ENCODE data around the gene PRR18. TPM values are rescaled to one million over a fixed set of nuclear protein-coding genes. Genes with fewer than 3 reads are reported as not detected.
A peak's percentile ranks its signal among the peaks of the same experiment; 100 is the strongest.

The PRR18 gene
- total and polyA plus RNA-seq, 9 of the 15 experiments (the other 6 are each of a cell fraction or from before 2014, with no cell fraction given) = not detected

DNA sequence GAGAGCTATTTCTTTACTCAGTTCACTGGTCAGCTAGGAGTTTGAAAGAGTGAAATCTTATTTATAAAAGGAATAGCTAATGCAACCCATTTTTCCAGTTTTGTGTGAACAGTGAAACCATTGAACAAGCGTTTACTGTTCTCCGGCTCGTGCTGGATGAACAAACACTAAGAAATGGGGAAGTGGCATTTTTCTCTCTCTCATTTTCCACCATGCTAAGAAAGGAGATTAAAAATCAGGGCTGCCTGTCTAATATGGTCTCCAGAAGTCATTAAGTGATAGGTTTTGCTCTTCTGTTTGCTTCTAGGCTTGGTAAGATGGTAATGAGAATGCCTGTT, 34.9 kb upstream of the PRR18 start:
- H3K9me3 ChIP-seq (replicated peaks; ENCODE audit: control insufficient read depth, insufficient read depth, low read depth, low read length) = no peaks in the 10 kb centered on the region
- H3K4me2 ChIP-seq (ENCODE audit: insufficient read depth, low read length) = peak overlapping the region; percentile 98
- CTCF ChIA-PET (ENCODE audit: low intra/inter-chr PET ratio) = no interaction called here
- intact Hi-C loops (cut with micrococcal nuclease) (loop anchor here (2.0 kb wide), 1 partner anchor 40 kb away; the partner anchor contains the start of gene MPC1), in situ Hi-C loops (cut with MboI) (no loop called here)
- peak overlapping the region; percentile 100 for H2AFZ ChIP-seq (ENCODE audit: low read depth, low read length)
- peak overlapping the region; percentile 96 to 98; a peak in 3 of 4 replicates for H3K9ac ChIP-seq (ENCODE audit: insufficient read depth in 1 of 2, low read depth in 2 of 2, low read length in 2 of 2)
- FAIRE-seq (peak; percentile 56), ATAC-seq (no peak), DNase-seq (ENCODE audit: extremely low read depth in 1 of 4, low spot score in 3 of 4) (no peak)
- BruUV-seq (replicated peaks) = no TSS peak
- peaks cover 53% of the 10 kb centered on the region for H3K79me2 ChIP-seq (ENCODE audit: control insufficient read depth, insufficient read depth, low read length)
- H3K36me3 ChIP-seq (ENCODE audit: control insufficient read depth, insufficient read depth, low read length) = peaks cover 26% of the 10 kb centered on the region
- POLR2A ChIA-PET = interaction anchor here (0.5 to 1.8 kb wide), 4 partner anchors 12 to 520 kb away, joined by 3 to 9 read pairs (median 4); no protein-coding TSS in a partner anchor
- peaks cover 10 to 18% of the 10 kb centered on the region in 2 experiments; a peak in 4 of 5 replicates for H3K4me1 ChIP-seq (replicated peaks in 1 of 2; ENCODE audit: control insufficient read depth in 2 of 2, insufficient read depth in 2 of 2, low read length in 2 of 2)
- H3K27me3 ChIP-seq (ENCODE audit: control insufficient read depth in 2 of 2, insufficient read depth in 2 of 2, low read length in 2 of 2) = no peaks in the 10 kb centered on the region
- H3K4me3 ChIP-seq = peak overlapping the region; percentile 98
- H3K9me1 ChIP-seq (ENCODE audit: control insufficient read depth, insufficient read depth, low read length) = peaks cover 17% of the 10 kb centered on the region
- peaks cover 14% of the 10 kb centered on the region; the same call in 1 of the 2 replicates for H4K20me1 ChIP-seq (replicated peaks; ENCODE audit: control insufficient read depth, insufficient read depth, low read length)
- WGBS (ENCODE audit: insufficient coverage, low coverage, missing lambda C conversion rate) = 7% methylated on average over 3 of the region's 3 CpGs
- peak overlapping the region; percentile 96 for H3K27ac ChIP-seq (ENCODE audit: extremely low read depth, low read depth, low read length)
- TF ChIP-seq NR4A1 (CRISPR knock-in tag; IDR thresholded peaks at IDR 0.05) (no peak), NR4A1 (tag; IDR thresholded peaks at IDR 0.05) (no peak), MGA (IDR thresholded peaks at IDR 0.05) (0 out of 2 replicates have a peak, but pooled peaks have one; percentile 3), ARID2 (IDR thresholded peaks at IDR 0.05) (no peak), ZBTB8A (IDR thresholded peaks at IDR 0.05; ENCODE audit: partially characterized antibody) (no peak), HDAC1 (IDR thresholded peaks at IDR 0.05) (no peak), SIX5 (IDR thresholded peaks at IDR 0.05; ENCODE audit: borderline replicate concordance in 1 of 2, insufficient read depth in 1 of 2, low read depth in 1 of 2, low read length in 2 of 2) (no peak), NFATC3 (IDR thresholded peaks at IDR 0.05) (no peak), U2AF1 (optimal IDR thresholded peaks at IDR 0.05; ENCODE audit: low read depth, low read length) (no peak)
- TF ChIP-seq, protein P1, sequence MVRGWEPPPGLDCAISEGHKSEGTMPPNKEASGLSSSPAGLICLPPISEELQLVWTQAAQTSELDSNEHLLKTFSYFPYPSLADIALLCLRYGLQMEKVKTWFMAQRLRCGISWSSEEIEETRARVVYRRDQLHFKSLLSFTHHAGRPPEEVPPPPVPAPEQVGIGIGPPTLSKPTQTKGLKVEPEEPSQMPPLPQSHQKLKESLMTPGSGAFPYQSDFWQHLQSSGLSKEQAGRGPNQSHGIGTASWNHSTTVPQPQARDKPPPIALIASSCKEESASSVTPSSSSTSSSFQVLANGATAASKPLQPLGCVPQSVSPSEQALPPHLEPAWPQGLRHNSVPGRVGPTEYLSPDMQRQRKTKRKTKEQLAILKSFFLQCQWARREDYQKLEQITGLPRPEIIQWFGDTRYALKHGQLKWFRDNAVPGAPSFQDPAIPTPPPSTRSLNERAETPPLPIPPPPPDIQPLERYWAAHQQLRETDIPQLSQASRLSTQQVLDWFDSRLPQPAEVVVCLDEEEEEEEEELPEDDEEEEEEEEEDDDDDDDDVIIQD (CRISPR knock-in tag; IDR thresholded peaks at IDR 0.05) = no peak

All from K562 (cell line).